Astrocyte (in vitro differentiated cells and primary cell): ENCODE results near the gene RESF1.

Experiments used
- EZH2 ChIP-seq: IDR thresholded peaks from 2 replicates; pipeline ENCODE4 v1.6.1; 2012; ENCODE audit warnings: mild to moderate bottlenecking, low read length, inconsistent platforms; ENCODE audit not compliant: insufficient read depth
- TF ChIP-seq, protein P1 (sequence below): IDR thresholded peaks from 2 replicates; pipeline ENCODE4 v1.5.1; 2011; ENCODE audit warnings: low read depth, mild to moderate bottlenecking, inconsistent platforms, low read length, moderate library complexity; ENCODE audit not compliant: insufficient read depth

DNA sequence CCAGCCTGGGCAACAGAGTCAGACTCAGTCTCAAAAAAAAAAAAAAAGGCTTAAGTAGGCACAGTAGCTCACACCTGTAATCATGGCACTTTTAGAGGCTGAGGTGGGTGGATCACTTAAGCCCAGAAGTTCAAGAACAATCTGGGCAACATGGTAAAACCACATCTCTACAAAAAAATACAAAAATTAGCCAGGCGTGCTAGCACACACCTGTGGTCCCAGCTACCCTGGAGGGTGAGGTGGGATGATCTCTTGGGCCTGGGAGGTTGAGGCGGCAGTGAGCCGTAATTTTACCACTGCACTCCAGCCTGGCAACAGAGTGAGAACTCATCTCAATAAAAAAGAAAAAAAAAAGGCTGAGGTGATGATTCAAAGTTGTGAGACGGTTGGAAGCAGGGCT is 9.1 kb upstream of the RESF1 start:
- TF ChIP-seq EZH2 = no peak
- TF ChIP-seq, protein P1, sequence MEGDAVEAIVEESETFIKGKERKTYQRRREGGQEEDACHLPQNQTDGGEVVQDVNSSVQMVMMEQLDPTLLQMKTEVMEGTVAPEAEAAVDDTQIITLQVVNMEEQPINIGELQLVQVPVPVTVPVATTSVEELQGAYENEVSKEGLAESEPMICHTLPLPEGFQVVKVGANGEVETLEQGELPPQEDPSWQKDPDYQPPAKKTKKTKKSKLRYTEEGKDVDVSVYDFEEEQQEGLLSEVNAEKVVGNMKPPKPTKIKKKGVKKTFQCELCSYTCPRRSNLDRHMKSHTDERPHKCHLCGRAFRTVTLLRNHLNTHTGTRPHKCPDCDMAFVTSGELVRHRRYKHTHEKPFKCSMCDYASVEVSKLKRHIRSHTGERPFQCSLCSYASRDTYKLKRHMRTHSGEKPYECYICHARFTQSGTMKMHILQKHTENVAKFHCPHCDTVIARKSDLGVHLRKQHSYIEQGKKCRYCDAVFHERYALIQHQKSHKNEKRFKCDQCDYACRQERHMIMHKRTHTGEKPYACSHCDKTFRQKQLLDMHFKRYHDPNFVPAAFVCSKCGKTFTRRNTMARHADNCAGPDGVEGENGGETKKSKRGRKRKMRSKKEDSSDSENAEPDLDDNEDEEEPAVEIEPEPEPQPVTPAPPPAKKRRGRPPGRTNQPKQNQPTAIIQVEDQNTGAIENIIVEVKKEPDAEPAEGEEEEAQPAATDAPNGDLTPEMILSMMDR = no peak
